Bronchial epithelial cell (primary cell): ENCODE results near the gene WDR45B. TPM values are rescaled to one million over a fixed set of nuclear protein-coding genes. Genes with fewer than 3 reads are reported as not detected.
A peak's percentile ranks its signal among the peaks of the same experiment; 100 is the strongest.

Source experiments
- DNase-seq: peaks from one replicate; pipeline ENCODE4 v3.0.0-alpha.2; 2010; ENCODE audit warnings: low read depth
- FAIRE-seq: peaks from 2 replicates; lab custom pipeline; 2011; peaks lifted over from hg19 to GRCh38; lab: Jason Lieb, UNC
- H3K27me3 ChIP-seq: 2 replicates; pipeline ENCODE4 v1.5.1; 2011; ENCODE audit warnings: low read length; ENCODE audit not compliant: control insufficient read depth, insufficient read depth
- H3K36me3 ChIP-seq: 2 replicates; pipeline ENCODE4 v1.5.1; 2011; ENCODE audit warnings: low read length; ENCODE audit not compliant: control insufficient read depth, insufficient read depth
- H3K4me3 ChIP-seq: 2 replicates; pipeline ENCODE4 v1.5.1; 2011; ENCODE audit warnings: mild to moderate bottlenecking, low read depth, low read length, control low read depth
- total RNA-seq: library from RNA; depleted of rRNA; stranded (reverse); fragments of >200 nt; gene quantifications from 2 replicates; pipeline ENCODE4 v1.2.1, GENCODE V29; 2014
- TF ChIP-seq, protein P1 (sequence below): IDR thresholded peaks from 2 replicates; pipeline ENCODE4 v1.5.1; 2011; ENCODE audit warnings: mild to moderate bottlenecking, moderate library complexity, low read length, control low read depth, inconsistent platforms; ENCODE audit not compliant: insufficient read depth, severe bottlenecking

WDR45B gene
- total RNA-seq, 1 donor from 2014 or later = 90.8 TPM

- Histone ChIP-seq H3K4me3 (no peak overlapping the region), H3K36me3 (peaks cover 12% of the 10 kb centered on the region), H3K27me3 (no peaks in the 10 kb centered on the region)
- FAIRE-seq (no peak), DNase-seq (peak; percentile 46)
- TF ChIP-seq, protein P1, sequence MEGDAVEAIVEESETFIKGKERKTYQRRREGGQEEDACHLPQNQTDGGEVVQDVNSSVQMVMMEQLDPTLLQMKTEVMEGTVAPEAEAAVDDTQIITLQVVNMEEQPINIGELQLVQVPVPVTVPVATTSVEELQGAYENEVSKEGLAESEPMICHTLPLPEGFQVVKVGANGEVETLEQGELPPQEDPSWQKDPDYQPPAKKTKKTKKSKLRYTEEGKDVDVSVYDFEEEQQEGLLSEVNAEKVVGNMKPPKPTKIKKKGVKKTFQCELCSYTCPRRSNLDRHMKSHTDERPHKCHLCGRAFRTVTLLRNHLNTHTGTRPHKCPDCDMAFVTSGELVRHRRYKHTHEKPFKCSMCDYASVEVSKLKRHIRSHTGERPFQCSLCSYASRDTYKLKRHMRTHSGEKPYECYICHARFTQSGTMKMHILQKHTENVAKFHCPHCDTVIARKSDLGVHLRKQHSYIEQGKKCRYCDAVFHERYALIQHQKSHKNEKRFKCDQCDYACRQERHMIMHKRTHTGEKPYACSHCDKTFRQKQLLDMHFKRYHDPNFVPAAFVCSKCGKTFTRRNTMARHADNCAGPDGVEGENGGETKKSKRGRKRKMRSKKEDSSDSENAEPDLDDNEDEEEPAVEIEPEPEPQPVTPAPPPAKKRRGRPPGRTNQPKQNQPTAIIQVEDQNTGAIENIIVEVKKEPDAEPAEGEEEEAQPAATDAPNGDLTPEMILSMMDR = no peak
These were observed 2.7 kb downstream of the WDR45B start for GRCh38 chr17:82645516-82645915.

DNA sequence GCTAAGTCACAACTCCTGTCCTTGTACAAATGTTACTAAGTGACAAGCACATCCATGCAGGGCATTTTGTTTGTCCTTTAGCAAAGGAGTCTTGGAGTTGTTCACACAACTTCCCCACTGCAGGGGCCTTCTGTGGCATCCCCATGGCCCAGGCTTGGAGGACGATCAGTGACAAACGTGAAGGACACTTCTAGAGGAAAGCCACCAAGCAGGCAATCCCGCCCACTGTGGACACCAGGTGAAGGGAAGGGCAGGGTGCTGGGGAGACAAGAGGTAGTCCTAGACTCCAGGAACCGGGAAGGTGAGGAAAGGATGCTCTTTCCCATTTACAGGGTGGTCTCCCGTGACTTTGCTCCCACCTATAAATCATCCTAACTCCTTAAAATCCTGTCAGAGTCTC, 4.1 kb downstream of the WDR45B start:
- H3K27me3 ChIP-seq = no peaks in the 10 kb centered on the region
- H3K4me3 ChIP-seq = no peak overlapping the region
- peaks cover 14% of the 10 kb centered on the region for H3K36me3 ChIP-seq
- TF ChIP-seq, protein P1 = no peak
- DNase-seq = no peak
- no peak for FAIRE-seq

GRCh38 chr17:82642022-82642421, 6.2 kb downstream of the WDR45B start:
- Histone ChIP-seq H3K27me3 (no peaks in the 10 kb centered on the region), H3K36me3 (peaks cover 14% of the 10 kb centered on the region), H3K4me3 (no peak overlapping the region)
- TF ChIP-seq, protein P1 = no peak
- FAIRE-seq (no peak), DNase-seq (no peak)

DNA sequence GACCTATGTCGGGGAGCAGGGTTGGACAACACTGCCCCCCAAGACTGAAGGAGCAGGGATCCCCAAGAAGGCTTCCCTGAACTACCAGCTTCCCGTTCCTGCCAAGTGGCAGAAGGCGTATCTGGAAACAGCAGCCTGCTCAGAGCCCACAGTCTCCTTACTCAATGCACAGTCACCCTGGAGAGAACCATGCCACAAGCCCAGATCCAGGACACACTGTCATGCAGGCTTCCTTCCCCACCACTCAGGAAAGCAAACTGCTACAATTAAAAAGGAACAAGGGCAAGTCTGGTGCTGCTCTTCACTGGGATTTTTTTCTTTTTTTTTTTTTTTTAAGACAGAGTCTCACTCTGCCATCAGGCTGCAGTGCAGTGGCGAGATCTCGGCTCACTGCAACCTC, 8.2 kb downstream of the WDR45B start:
- DNase-seq (no peak), FAIRE-seq (no peak)
- TF ChIP-seq, protein P1 = no peak
- Histone ChIP-seq H3K36me3 (peaks cover 16% of the 10 kb centered on the region), H3K27me3 (no peaks in the 10 kb centered on the region), H3K4me3 (no peak overlapping the region)

DNA sequence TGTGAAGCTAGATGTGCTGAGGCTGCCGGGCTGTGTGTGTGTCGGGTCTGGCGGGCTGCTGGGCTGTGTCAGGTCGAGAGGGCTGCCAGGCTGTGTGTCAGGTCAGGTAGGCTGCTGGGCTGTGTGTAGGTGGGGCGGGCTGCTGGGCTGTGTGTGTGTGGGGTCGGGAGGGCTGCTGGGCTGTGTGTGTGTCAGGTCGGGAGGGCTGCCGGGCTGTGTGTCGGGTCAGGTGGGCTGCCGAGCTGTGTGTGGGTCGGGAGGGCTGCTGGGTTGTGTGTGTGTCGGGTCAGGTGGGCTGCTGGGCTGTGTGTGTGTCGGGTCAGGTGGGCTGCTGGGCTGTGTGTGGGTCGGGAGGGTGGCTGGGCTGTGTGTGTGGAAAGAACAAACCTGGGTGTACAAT, 8.6 kb downstream of the WDR45B start:
- FAIRE-seq (no peak), DNase-seq (no peak)
- TF ChIP-seq, protein P1 = no peak
- Histone ChIP-seq H3K4me3 (no peak overlapping the region), H3K27me3 (no peaks in the 10 kb centered on the region), H3K36me3 (peaks cover 16% of the 10 kb centered on the region)

DNA sequence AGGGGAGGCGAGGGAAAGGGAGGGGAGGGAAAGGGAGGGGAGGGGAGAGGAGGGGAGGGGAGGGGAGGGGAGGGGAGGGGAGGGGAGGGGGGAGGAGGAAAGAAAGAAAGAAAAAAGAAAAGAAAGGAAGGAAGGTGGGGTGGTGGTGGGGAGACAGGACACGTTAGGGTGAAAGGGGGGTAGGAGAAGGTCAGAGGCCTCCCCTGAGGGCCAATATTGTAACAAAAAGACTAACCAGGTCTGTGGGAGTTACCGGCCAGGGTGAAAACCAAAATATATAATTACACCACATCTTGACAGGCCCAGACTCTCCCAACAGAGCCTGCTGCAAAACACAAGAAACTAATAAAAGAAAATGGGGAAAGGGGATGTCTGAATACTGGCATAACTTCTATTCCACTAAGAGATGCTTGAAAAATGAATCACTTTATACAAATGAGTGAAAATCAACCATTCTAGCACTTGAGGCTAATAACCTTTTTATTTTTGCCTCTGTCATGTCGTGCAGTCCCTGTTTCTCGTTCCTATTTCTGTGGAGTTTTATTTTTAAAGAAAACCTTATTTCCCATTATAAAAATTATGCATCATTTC, 10.0 kb downstream of the WDR45B start:
- Histone ChIP-seq H3K27me3 (no peaks in the 10 kb centered on the region), H3K4me3 (no peak overlapping the region), H3K36me3 (peaks cover 13% of the 10 kb centered on the region)
- no peak for FAIRE-seq
- DNase-seq = no peak
- TF ChIP-seq, protein P1 = no peak
